ENCODE results near the gene GRIN2C.

The GRIN2C gene

DNA sequence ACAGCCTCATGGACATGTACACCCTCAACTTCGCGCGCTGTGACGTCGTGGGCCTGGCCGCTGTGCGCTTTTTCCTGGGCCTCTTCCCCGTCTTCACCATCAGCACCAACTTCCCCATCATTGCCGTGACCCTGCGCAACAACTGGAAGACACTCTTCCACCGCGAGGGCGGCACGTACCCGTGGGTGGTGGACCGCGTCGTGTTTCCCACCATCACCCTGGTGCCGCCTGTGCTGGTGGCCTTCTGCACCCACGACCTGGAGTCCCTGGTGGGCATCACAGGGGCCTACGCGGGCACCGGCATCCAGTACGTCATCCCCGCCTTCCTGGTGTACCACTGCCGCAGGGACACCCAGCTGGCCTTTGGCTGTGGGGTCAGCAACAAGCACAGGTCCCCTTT lies 23.5 kb downstream of the GRIN2C start:
- no peak overlapping the region for H3K4me3 ChIP-seq (ENCODE audit: low read length)
- TF ChIP-seq, protein P1, sequence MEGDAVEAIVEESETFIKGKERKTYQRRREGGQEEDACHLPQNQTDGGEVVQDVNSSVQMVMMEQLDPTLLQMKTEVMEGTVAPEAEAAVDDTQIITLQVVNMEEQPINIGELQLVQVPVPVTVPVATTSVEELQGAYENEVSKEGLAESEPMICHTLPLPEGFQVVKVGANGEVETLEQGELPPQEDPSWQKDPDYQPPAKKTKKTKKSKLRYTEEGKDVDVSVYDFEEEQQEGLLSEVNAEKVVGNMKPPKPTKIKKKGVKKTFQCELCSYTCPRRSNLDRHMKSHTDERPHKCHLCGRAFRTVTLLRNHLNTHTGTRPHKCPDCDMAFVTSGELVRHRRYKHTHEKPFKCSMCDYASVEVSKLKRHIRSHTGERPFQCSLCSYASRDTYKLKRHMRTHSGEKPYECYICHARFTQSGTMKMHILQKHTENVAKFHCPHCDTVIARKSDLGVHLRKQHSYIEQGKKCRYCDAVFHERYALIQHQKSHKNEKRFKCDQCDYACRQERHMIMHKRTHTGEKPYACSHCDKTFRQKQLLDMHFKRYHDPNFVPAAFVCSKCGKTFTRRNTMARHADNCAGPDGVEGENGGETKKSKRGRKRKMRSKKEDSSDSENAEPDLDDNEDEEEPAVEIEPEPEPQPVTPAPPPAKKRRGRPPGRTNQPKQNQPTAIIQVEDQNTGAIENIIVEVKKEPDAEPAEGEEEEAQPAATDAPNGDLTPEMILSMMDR (conservative IDR thresholded peaks at IDR 0.05; ENCODE audit: low read depth, low read length), result no peak
- DNase-seq (ENCODE audit: low read depth), result no peak

DNA sequence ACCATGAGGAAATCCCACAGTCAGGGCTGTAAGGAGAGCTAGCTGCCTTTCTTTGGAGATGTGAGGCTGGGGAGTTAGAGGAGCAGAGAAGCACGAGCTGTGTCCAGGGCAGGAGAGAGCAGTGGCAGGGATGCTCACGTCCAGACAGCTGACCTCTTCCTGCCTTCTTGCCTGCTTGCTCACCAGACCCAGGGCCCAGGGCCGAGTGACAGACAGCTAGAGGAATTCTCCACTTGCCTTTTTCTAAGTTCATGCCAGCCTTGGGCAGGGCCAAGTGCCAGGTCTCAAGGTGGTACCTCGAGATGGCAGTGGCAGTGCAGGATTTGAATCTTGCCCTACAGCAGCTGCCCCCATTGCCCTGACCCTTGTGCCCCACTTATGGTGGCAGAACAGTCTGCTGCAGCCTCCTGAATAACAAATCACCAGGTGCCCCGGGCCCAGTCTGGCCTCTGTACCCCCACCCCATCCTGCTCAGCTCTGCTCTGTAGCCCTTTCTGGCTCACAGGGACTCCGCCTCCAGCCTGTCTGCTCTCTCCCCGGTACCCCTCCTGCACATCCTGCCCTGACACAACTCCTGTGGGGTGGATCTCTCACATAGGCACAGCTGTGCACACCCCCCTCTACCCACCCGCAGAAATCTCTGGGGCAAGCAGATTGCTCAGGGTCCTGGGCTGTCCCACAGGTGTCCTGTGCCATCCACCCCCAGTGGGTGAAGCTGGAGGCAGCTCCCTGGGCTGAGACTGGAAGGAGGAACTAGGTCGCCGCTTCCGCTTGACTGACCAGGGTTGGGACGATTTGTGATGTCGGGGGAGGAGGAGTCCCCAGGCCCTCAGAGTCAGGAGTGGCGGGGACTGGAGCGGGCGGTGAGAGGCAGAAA lies 25.9 kb downstream of the GRIN2C start:
- no peak for DNase-seq (ENCODE audit: low read depth)
- TF ChIP-seq, protein P1 (conservative IDR thresholded peaks at IDR 0.05; ENCODE audit: low read depth, low read length), result no peak
- no peak overlapping the region for H3K4me3 ChIP-seq (ENCODE audit: low read length)

DNA sequence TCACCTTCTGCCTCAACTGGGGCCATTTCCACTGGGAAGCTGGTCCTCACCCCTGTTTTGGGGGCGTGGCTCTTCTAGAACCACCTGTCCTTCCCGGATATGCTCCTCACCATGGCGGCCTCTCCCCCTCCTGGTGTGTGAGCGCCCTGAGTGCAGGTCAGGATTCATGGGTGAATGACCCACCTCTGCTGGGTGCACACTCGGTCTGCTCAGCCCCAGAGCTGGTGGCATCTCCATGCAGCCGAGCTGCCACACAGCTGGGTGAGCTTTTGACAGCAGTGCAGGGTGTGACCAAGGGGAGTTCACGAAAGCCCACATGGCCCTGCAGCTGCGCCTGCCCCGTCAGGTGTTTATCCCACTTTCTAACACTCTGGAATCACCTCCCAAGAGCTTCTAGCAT lies 27.3 kb downstream of the GRIN2C start:
- TF ChIP-seq, protein P1 (conservative IDR thresholded peaks at IDR 0.05; ENCODE audit: low read depth, low read length), result no peak
- DNase-seq (ENCODE audit: low read depth), result no peak
- no peak overlapping the region for H3K4me3 ChIP-seq (ENCODE audit: low read length)

DNA sequence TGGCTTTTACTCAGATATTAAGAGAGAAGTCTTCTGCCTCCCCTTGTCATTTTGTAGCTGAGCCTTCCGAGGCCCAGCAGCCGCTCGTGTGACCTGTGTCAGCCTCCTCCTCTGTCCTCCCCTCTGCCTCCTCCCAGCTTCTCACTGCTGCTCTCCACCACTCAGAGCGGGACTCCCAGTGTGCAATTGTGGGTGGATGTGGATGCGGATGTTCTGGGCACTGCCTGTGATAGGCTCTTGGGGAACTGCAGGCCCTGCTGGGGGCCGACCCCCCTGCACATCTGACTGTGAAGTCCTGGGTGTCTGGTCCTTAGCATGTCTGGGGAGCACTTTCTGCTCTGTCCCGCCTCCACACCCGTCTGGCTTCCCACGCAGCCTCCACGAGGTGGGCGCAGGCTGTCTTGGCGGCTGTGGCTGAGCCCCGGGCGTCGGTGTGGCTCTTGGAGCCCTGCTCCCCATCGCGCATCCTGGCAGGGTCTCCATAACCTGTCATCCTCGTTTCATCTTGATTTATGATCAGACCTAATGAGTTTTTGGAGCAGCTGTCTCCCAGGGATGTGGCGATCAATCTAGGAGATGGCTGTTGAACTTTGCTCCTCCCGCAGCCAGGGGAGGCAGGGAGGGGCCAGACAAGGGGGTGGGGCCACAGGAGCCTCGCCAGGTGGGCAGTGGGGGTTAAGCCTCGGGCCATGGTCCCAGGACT lies 28.1 kb downstream of the GRIN2C start:
- no peak overlapping the region for H3K4me3 ChIP-seq (ENCODE audit: low read length)
- TF ChIP-seq, protein P1 (conservative IDR thresholded peaks at IDR 0.05; ENCODE audit: low read depth, low read length), result no peak
- DNase-seq (ENCODE audit: low read depth), result no peak

DNA sequence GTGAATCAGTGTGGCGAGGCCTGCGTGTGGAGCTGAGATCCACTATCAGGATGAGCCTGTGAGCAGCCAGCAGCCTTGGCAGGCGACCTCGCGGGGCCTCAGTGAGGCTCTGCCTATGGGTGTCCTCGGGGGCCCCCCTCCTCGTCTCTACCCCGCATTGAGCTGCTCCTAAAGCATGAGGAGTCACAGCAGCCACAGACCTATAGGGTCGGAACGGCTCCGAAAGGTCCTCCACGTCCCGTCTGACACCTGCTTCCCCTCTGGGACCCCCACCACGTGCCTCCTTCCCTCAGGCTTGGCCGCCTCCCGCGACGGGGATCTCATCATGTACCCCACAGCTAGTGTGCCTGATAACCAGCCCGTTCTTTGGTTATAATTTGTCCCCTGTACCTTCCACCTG lies 28.8 kb downstream of the GRIN2C start:
- H3K4me3 ChIP-seq (ENCODE audit: low read length), result no peak overlapping the region
- TF ChIP-seq, protein P1 (conservative IDR thresholded peaks at IDR 0.05; ENCODE audit: low read depth, low read length), result no peak
- DNase-seq (ENCODE audit: low read depth), result no peak

DNA sequence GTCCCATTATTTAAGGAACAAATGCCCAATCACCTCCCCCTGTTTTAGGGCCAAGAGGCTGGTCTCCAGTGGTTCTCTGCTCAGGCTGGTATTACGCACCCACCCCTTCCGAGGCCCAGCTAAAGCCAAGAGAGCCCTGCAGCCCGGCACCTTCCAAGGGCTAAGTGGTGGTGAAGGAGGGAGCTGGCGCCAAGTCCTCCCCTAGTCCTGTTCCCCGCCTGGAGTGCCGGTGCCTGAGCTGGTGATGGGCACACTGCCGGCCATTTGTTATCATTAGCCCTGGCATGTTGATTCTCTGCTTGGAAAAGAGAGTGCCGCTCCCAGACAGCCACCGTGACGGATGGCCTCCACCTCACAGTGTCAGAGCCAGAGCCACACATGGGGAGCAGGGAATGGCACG lies 31.9 kb downstream of the GRIN2C start:
- no peak for DNase-seq (ENCODE audit: low read depth)
- TF ChIP-seq, protein P1 (conservative IDR thresholded peaks at IDR 0.05; ENCODE audit: low read depth, low read length), result no peak
- no peak overlapping the region for H3K4me3 ChIP-seq (ENCODE audit: low read length)

Measured in retinal pigment epithelial cell (primary cell).